Retinal pigment epithelial cell (primary cell): ENCODE results near the gene EFCAB5.
A peak's percentile ranks its signal among the peaks of the same experiment; 100 is the strongest.
"Not testable (repeated sequence)": the region's sequence is repeated elsewhere in the genome, so short reads cannot be mapped to it uniquely, and the experiment has no call there.

Source experiments
- DNase-seq: peaks from one replicate; pipeline ENCODE4 v3.0.0-alpha.2; 2010; ENCODE audit warnings: low read depth
- H3K4me3 ChIP-seq: 2 replicates; pipeline ENCODE4 v1.5.1; 2011; ENCODE audit warnings: mild to moderate bottlenecking, low read length, control low read depth, moderate library complexity
- CTCF ChIP-seq: conservative IDR thresholded peaks from 2 replicates; pipeline ENCODE4 v1.5.1; 2011; ENCODE audit warnings: low read depth, low read length, control low read depth, inconsistent platforms

EFCAB5 gene

GRCh38 chr17:29927546-29927945, 13.9 kb upstream of the EFCAB5 start:
- no peak overlapping the region for H3K4me3 ChIP-seq
- DNase-seq = no peak
- no peak for TF ChIP-seq CTCF

GRCh38 chr17:29929006-29929532, 12.4 kb upstream of the EFCAB5 start:
- no peak for DNase-seq
- TF ChIP-seq CTCF = no peak

GRCh38 chr17:29929533-29930408, 11.7 kb upstream of the EFCAB5 start, which contains the start of gene SSH2:
TSS of gene SSH2 (minus strand) at chr17:29930228. CDS start at chr17:29930000, 228 bp downstream.
- no peak for TF ChIP-seq CTCF

More at GRCh38 chr17:29929006-29929532, 12.4 kb upstream of the EFCAB5 start:
- peak overlapping the region; percentile 82 for H3K4me3 ChIP-seq

GRCh38 chr17:29930409-29931010, 10.9 kb upstream of the EFCAB5 start:
- peak overlapping the region; percentile 82 for H3K4me3 ChIP-seq
- DNase-seq = no peak
- no peak for TF ChIP-seq CTCF

More at GRCh38 chr17:29929533-29930408, 11.7 kb upstream of the EFCAB5 start, which contains the start of gene SSH2:
- no peak for DNase-seq
- peak within 1 kb of the TSS; percentile 82 for H3K4me3 ChIP-seq

GRCh38 chr17:29931231-29931932, 10.1 kb upstream of the EFCAB5 start:
- H3K4me3 ChIP-seq = peak overlapping the region; percentile 82
- TF ChIP-seq CTCF = peak; percentile 95

GRCh38 chr17:29933379-29933778, 8.1 kb upstream of the EFCAB5 start:
- H3K4me3 ChIP-seq = no peak overlapping the region
- TF ChIP-seq CTCF = peak; percentile 44
- DNase-seq = no peak

More at GRCh38 chr17:29931231-29931932, 10.1 kb upstream of the EFCAB5 start:
- DNase-seq = peak; percentile 64

GRCh38 chr17:29935909-29936308, 5.5 kb upstream of the EFCAB5 start:
- not testable (repeated sequence) for DNase-seq, H3K4me3 ChIP-seq
